ENCODE measurements around the gene NACAD. TPM values are rescaled to one million over a fixed set of nuclear protein-coding genes. Genes with fewer than 3 reads are reported as not detected.
"Not testable (repeated sequence)": the region's sequence is repeated elsewhere in the genome, so short reads cannot be mapped to it uniquely, and the experiment has no call there.

NACAD gene
- total RNA-seq, 1 donor from 2014 or later = 9.6 TPM

- Mint-ChIP-seq H3K9me3 (ENCODE audit: unreplicated experiment) (no peaks in the 10 kb centered on the region), H3K27ac (ENCODE audit: unreplicated experiment) (no peak overlapping the region), H3K36me3 (ENCODE audit: unreplicated experiment) (peaks cover 13% of the 10 kb centered on the region), H3K4me1 (ENCODE audit: unreplicated experiment) (peaks cover 10% of the 10 kb centered on the region), H3K4me3 (ENCODE audit: unreplicated experiment) (no peak overlapping the region), H3K27me3 (ENCODE audit: unreplicated experiment) (no peaks in the 10 kb centered on the region)
- DNase-seq (ENCODE audit: extremely low spot score, unreplicated experiment) = no peak
- TF ChIP-seq CTCF (IDR thresholded peaks at IDR 0.05) = no peak
Observed at GRCh38 chr7:45035893-45036292, 52.9 kb downstream of the NACAD start.

DNA sequence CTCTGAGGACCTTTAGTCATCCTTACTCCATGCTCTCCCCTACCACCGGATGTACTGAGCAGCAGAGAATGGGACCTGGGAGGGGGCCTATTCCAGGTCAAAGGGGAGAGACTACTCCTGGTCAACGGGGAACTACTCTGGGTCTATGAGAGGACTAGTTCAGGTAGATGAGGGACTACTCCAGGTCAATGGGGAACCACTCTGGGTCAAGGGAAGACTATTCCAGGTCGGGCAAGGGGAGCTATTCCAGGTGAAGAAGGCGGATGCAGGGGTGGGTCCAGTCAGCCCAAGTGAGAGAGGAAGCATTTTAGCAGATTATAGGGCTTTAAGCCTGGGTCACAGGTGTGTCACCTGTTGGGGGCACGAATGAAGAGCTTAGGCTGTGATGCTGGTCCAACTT is 53.4 kb downstream of the NACAD start:
- peaks cover 10% of the 10 kb centered on the region for H3K4me1 Mint-ChIP-seq (ENCODE audit: unreplicated experiment)
- H3K27ac Mint-ChIP-seq (ENCODE audit: unreplicated experiment) = no peak overlapping the region

GRCh38 chr7:45034710-45035109 is 54.1 kb downstream of the NACAD start:
- H3K4me3 Mint-ChIP-seq (ENCODE audit: unreplicated experiment); H3K4me1 Mint-ChIP-seq (ENCODE audit: unreplicated experiment); H3K9me3 Mint-ChIP-seq (ENCODE audit: unreplicated experiment): not testable (repeated sequence)

More for the DNA sequence above, 53.4 kb downstream of the NACAD start:
- no peaks in the 10 kb centered on the region for H3K9me3 Mint-ChIP-seq (ENCODE audit: unreplicated experiment)
- DNase-seq (ENCODE audit: extremely low spot score, unreplicated experiment) = no peak
- peaks cover 10% of the 10 kb centered on the region for H3K36me3 Mint-ChIP-seq (ENCODE audit: unreplicated experiment)
- no peak for TF ChIP-seq CTCF (IDR thresholded peaks at IDR 0.05)
- H3K27me3 Mint-ChIP-seq (ENCODE audit: unreplicated experiment) = no peaks in the 10 kb centered on the region
- no peak overlapping the region for H3K4me3 Mint-ChIP-seq (ENCODE audit: unreplicated experiment)

GRCh38 chr7:45033931-45034290 is 54.9 kb downstream of the NACAD start:
- H3K9me3 Mint-ChIP-seq (ENCODE audit: unreplicated experiment) = no peaks in the 10 kb centered on the region
- H3K27me3 Mint-ChIP-seq (ENCODE audit: unreplicated experiment) = no peaks in the 10 kb centered on the region
- H3K27ac Mint-ChIP-seq (ENCODE audit: unreplicated experiment) = peak overlapping the region; percentile 44
- H3K4me3 Mint-ChIP-seq (ENCODE audit: unreplicated experiment) = no peak overlapping the region
- H3K36me3 Mint-ChIP-seq (ENCODE audit: unreplicated experiment) = peaks cover 6% of the 10 kb centered on the region
- TF ChIP-seq CTCF (IDR thresholded peaks at IDR 0.05) = no peak
- no peak for DNase-seq (ENCODE audit: extremely low spot score, unreplicated experiment)
- H3K4me1 Mint-ChIP-seq (ENCODE audit: unreplicated experiment) = peaks cover 10% of the 10 kb centered on the region

More at GRCh38 chr7:45034710-45035109, 54.1 kb downstream of the NACAD start:
- not testable (repeated sequence) for H3K27ac Mint-ChIP-seq (ENCODE audit: unreplicated experiment); H3K27me3 Mint-ChIP-seq (ENCODE audit: unreplicated experiment); H3K36me3 Mint-ChIP-seq (ENCODE audit: unreplicated experiment); DNase-seq (ENCODE audit: extremely low spot score, unreplicated experiment)

DNA sequence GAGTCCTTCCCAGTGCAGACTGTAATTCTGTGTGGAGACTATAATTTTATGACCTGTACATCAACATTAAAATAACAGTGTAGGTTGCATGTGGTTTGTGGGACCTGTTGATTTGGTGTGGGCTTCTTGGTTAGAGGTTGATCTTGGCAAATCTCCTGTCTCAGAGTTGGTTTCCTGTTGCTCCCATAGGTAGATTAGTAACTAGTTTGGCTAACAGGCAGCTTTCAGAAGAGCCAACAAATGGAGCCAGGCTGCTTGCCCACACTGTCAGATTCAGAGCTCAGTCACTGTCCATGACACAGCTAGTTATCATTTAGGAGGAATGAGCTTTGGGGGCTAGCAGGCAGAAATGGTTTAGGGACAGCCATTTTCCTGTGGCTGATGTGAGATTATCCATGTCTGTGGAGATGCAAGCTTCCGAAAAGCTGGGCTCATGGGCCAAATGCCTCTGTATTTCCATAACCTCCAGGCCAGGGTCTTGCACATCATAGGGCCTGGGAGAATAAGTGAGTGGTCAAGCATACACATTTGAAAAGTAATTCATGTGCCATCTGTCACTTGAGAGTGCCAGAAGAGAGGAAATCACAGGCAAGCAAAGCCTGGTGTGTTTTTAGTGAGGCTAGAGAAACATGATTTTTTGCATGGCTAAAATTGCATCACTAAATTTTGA is 55.4 kb downstream of the NACAD start:
- no peaks in the 10 kb centered on the region for H3K27me3 Mint-ChIP-seq (ENCODE audit: unreplicated experiment)
- H3K36me3 Mint-ChIP-seq (ENCODE audit: unreplicated experiment) = peaks cover 2% of the 10 kb centered on the region
- no peaks in the 10 kb centered on the region for H3K9me3 Mint-ChIP-seq (ENCODE audit: unreplicated experiment)
- peaks cover 10% of the 10 kb centered on the region for H3K4me1 Mint-ChIP-seq (ENCODE audit: unreplicated experiment)
- H3K27ac Mint-ChIP-seq (ENCODE audit: unreplicated experiment) = peak overlapping the region; percentile 34
- TF ChIP-seq CTCF (IDR thresholded peaks at IDR 0.05) = no peak
- no peak overlapping the region for H3K4me3 Mint-ChIP-seq (ENCODE audit: unreplicated experiment)
- DNase-seq (ENCODE audit: extremely low spot score, unreplicated experiment) = no peak

All from osteocyte (in vitro differentiated cells).